ENCODE data around the gene ITGA3.

ITGA3 gene

DNA sequence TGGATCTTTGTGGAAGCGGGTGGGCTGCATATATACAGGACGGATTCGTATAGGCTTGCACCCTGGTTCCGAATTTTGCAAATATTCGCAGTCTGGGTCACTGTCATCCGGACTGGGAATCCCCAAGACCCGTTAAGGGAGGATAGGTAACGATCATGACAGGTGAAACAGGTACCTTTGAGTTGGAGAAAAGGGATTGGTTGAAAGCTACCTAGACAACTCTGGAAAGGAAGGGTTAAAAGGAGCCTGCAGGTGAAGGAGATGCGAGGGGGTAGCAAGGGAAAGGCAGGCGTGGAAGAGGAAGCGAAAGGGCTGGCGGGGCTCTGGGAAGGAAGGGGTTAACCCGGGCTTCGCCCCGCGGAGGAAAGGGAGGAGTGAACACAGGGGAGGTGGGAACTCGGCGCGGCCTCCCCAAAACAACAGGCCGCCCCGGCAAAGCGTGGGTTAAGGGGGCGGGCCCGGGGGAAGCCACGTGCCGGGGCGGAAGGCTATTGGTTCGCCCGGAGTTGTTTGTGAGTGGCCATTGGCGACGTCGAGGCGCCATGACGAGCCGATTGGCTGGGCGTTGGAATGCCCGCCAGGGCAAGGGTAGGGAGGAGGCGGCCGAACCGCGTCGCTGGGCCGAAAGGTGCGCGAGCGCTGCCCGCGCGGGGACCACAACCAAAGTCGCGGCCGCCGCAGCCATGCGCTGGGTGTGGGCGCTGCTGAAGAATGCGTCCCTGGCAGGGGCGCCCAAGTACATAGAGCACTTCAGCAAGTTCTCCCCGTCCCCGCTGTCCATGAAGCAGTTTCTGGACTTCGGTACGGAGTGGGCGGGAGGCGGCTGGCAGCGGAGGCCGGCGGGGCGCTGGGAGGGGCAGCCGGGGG lies 39.1 kb downstream of the ITGA3 start, which contains the start of gene PDK2:
PDK2 (plus strand) TSS at position 599 of the 867 bp plus-strand sequence; CDS start at position 684, 85 bp downstream.
- DNase-seq (ENCODE audit: low read depth): peak; percentile 95

DNA sequence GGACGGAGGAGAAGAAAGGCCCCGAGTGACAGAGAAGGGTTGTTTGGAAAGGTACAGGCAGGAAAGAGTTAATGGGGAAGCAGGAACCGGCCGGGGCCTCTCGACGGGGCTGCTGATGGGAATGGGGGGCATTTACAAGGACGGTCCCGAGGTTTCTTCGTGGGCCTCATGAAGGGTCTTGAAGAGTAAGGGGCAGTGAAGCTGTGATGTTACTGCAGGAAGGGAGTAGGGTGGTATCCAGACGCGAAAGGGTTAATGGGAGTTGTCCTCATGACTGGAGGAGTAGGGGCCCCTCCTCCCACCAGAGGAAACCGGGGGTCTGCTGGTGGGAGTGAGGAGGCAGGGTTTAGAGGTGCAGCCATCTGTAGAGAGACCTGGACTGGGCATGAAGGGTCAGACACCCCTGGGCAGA lies 39.7 kb downstream of the ITGA3 start:
- no peak for DNase-seq (ENCODE audit: low read depth)

DNA sequence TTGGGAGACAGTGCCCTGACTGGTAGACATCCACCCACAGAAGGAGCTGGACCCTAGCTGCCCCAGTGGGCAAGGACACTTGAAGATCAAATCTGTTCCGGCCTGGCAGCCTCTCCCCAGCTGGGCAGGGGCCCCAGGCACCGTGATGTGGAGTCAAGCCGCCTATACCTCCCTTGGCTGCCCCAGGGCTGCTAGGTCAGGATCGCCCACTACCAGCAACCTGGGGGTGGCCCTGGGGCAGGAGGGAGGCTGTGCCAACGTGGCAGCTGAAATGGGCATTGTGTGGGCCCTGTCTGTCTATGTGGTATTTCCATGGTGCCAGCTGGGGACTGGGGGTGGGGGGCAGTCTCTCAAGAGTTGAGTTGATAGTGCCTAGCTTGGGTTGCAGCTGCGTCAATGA lies 40.2 kb downstream of the ITGA3 start:
- no peak for DNase-seq (ENCODE audit: low read depth)

DNA sequence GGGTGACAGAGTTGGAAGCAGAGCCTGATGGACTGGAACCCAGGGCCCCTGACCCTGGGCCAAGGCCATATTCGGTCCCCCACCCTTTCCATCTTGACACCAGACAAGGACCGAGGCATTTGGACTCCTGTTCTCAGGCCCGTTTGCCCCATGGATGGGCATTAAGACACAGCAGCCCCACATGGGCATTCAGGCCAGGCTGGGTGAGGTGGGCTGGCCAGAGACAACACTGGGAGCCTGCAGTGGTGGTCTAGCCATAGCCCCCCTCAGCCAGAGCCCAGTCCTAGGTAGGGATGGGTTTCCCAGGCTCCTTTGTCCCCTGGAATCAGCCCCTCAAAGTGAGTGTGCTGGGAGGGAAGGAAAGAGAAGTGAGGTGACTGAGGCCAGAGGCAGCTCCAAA lies 40.8 kb downstream of the ITGA3 start:
- no peak for DNase-seq (ENCODE audit: low read depth)

DNA sequence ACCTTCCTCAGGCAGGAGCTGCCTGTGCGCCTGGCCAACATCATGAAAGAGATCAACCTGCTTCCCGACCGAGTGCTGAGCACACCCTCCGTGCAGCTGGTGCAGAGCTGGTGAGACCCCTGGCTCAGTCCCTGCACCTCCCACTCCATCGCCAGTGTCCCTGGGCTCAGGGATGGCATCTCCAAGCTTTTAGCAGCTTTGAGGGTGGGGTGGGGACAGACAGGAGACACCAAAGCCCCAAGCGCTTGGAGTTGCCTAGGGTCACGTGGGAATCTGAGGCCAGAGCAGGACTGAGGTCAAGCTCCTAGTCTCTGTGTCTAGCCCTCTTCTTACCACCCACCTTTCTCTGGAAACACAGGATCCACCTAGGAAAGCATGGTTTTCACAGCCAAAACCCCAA lies 41.5 kb downstream of the ITGA3 start:
- no peak for DNase-seq (ENCODE audit: low read depth)

DNA sequence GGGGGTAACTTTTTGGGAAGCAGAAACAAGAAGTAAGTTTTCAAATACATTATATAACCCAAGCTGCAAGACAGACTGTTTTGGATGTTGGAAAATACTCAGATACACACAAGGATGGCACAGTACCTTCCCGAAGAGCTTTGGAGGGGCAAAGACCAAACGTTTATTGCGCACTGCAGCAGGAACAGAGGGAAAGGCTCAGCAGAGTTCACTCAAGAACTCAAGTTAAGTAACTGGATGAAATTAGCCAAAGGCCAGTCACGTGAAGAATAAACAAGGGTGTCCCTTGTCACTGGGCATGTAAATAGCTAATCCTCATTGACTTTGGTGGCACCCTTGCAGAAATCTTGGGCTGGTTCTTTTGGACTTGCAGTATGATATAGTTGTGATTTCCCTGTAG lies 42.0 kb downstream of the ITGA3 start:
- no peak for DNase-seq (ENCODE audit: low read depth)

DNA sequence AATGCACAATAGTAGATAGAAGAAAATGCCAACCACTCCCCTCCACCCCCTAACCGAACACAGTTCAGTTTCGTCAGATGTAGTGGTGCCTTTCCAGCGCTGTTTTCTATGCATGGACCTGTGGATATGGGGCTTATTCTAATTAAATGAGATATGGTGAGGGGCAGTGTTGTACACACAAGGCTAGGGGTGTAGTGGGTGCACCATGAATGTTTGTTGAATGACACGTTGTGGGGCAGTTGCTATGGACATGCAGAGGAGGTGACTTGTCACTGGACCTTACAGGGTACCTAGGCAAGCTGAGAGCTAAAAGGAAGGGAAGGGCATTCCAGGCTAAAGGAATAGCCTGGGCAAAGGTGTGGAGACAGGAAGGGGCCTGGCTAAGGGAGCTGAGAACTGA lies 42.7 kb downstream of the ITGA3 start:
- DNase-seq (ENCODE audit: low read depth): no peak

DNA sequence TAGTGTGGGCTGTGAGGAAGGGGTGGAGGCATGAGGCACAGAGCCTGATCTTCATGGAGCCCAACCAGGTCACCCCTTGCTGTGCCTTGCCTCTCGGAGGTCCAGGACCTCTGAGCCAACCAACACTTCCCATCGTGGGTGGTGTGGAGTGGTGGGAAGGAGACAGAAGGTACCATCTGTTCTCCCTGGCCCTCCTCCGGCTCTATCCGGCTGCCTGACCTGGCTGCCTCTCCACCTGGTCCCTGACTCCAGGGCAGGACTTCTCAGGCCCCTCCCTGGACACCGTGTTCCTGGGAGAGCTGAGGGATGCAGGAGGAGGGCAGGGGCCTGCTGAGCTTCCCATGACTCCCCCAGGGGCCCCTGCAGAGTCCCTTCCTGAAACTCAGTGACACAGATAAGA lies 43.1 kb downstream of the ITGA3 start:
- DNase-seq (ENCODE audit: low read depth): no peak

DNA sequence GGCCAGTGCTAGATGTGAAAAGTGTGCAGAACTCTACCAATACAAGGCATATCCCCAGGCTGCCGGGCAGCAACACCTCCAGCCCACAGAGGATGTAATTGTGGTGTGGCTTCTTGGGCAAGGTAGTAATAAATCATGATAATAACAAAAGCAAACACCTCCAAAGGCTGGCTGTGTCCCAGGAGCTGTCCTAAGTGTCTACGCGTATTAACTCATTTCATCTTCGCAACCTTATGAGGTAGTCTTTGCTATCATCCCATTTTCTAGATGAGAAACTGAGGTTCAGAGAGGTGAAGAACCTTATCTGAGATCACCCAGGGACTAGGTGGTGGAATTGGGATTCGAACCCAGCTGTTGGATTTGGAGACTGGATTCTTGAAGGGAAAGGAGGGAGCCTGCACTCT lies 44.6 kb downstream of the ITGA3 start:
- no peak for DNase-seq (ENCODE audit: low read depth)

DNA sequence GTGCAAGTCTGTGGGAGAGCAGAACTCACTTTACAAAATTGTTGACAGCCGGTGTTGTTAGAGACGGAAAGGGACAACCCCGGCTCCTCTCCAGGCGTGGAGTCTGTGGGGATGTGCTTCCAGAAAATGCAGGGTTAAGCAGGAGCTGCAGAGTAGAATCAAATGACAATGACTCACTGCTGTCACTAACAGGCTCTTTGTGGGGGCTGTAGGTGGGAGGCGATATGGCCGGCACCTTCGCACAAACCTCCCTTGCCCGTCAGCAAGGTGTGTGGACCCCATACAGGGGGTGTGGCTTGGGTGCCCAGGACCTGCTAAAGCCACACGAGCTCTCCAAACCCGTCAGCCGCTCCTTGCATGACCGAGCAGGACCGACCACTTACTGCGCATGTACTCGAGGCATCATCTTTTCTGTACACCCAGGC lies 45.0 kb downstream of the ITGA3 start:
- DNase-seq (ENCODE audit: low read depth): no peak

DNA sequence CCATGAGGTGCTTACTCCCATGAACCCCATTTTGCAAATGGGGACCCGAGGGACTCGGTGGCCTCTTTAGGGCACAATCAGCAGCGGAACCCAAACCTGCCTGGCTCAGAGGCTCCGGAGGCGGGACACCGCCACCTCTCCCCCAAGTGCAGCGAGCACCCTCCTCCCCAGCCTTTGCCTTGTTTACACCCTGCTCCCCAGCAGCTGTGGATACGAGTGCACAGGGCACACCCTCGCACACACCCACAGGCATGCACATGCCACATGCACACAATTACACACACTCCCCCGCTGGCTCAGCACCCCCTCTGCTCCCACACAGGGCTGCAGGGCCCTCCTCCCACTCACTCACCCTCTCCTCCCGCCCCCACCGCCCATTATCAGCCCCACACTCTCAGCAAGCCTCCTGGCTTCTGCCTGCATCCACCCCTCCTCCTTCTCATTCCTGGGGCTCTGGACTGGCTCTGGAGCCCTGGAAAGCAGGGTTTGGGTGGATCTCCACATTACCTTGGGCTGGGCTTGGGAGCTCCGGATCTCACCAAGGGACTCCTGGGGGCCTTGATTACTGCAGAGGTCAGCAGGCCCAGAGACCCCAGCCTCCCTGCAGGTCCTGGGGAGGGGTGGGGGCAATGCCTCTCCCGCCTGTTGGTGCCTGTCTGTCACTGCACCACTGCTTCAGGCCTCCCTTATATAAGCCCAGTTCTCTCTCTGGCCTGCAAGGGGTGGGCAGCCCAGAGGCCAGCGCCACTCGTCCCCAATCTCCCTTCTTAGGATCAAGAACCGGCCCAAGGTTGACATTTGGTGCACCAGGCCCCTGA lies 45.6 kb downstream of the ITGA3 start:
- DNase-seq (ENCODE audit: low read depth): no peak

DNA sequence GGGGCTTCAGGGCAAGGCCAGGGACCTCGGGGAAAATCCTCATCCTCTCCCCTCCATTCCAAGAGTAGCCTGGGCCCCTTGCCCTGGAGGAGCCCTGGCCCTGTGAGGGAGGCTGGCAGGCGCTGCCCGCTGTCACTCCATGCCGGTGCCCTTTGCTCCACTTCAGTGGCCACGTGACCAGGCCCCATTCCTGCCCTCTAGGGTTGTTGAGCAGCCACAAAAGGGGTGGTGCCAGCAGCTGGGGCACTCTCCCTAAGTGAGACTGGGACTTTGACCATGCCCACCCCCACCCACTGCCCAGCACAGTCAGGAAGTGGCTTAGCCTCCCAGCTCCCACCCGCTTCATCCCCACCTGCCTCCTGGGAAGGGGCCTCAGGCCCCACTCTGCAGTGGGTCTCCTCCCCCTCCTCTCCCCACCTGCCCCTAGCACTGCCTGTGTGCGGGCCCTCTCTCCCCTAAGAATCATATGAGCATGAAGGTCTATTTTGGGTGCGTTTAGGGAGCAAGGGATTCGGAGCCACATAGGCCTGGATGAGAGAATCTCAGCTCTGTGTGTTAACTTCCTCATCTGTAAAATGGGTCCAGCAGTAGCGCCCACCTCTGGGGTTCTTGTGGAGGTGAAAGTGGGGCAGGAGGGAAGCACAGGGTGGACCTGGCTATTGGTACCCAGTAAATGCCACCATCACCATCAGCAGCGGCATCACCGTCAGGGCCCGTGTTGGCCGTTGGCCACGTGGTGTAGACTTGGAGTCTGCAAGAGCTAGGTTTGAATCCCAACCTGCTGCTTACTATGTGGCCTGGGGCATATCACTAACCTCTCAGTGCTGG lies 46.5 kb downstream of the ITGA3 start:
- DNase-seq (ENCODE audit: low read depth): no peak

DNA sequence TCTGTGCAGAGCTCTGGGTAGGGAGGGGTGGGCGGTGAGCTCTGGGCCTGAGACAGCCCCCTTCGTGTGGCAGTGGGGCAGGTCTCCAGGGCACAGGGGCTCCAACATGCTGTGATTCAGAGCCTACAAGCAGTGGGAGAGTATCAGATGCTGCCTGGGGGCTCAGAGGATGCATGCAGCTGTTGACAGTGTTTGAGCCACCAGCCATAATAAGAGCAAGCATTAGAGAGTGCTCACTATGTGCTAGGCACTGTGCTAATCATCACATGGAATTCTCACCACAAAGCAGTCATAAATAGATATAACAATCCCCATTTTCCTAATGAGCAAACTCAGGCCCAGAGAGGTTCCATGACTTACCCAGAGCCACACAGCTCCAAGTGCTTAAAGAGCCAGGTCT lies 47.3 kb downstream of the ITGA3 start:
- DNase-seq (ENCODE audit: low read depth): no peak

DNA sequence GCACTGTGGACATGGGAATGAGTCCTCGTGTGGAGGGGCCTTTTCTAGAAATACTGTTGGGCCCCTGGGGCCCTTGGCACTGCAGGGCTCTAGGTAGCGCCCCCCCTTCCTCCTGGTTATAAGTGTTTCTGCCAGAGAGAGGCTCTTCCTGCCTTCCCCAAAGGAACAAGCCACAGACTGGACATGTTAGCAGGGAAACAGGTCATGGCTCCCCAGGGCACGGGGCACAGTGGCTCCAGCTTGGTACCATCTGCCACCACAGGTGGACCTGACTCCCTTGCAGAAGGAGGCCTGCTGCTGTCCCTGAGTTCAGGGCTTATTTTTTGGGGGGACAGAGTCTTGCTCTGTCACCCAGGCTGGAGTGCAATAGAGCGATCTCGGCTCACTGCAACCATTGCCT lies 48.0 kb downstream of the ITGA3 start:
- DNase-seq (ENCODE audit: low read depth): no peak

DNA sequence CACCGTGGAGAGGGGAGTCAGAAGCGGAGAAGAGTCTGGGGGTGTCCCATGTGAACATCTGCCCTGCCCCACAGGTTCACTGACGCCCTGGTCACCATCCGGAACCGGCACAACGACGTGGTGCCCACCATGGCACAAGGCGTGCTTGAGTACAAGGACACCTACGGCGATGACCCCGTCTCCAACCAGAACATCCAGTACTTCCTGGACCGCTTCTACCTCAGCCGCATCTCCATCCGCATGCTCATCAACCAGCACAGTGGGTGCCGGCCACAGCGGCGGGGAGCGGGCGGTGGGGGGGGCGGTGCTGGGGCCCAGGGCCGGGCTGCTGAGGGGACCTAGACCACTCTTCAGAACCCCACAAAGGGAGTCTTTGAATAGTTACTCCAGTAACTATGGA lies 49.9 kb downstream of the ITGA3 start:
- no peak for DNase-seq (ENCODE audit: low read depth)

DNA sequence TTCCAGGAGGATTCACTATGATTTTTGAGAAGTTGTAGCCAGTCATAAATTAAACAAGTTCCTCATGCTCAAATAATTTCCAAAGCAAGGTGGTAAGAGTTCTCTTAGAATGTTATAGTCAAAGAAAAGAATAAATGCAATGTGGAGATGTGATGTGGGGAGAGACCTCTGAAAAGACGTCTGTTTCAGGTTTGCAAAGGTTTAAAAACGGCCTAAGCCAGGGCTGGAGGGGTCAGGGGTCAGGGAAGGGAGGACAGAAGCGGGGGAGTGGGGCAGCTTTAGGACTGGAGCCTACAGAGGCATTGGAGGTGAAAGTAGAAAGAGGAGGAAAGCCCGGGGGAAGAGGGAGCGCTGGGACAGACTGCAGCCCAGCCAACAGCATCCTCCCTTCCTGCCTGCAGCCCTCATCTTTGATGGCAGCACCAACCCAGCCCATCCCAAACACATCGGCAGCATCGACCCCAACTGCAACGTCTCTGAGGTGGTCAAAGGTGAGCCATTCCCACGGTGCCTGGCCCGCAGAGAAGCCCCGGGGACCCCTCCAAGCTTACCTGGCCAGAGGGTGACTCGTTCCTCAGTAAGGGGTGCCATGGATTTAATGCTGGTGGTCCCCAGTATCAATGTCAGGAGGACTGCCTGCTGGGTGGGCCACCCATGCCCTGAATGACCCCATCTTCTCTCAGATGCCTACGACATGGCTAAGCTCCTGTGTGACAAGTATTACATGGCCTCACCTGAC lies 50.7 kb downstream of the ITGA3 start:
- DNase-seq (ENCODE audit: low read depth): no peak

DNA sequence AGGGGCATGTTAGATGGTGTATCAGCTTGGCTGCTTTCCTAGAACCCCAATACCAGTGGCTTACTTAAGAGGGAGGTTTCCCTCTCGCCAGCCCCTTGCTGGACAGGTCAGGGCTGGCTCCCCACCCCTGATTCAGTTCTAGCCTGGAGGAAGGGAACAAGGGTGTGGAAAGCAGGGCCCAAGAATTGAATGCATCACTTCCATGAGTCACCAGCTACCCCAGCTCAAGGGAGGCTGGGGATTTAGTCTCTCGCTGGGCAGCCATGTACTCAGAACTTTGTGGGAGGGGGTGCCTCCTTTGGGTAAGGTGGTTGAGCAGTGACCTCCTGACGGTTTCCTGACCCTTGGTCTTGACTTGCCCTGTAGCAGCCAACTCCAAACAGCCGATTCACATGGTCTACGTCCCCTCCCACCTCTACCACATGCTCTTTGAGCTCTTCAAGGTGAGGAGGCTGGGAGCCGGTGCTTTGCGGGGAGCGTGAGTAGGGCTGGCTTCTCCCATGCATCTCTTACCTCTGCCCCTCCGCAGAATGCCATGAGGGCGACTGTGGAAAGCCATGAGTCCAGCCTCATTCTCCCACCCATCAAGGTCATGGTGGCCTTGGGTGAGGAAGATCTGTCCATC lies 52.0 kb downstream of the ITGA3 start:
- no peak for DNase-seq (ENCODE audit: low read depth)

DNA sequence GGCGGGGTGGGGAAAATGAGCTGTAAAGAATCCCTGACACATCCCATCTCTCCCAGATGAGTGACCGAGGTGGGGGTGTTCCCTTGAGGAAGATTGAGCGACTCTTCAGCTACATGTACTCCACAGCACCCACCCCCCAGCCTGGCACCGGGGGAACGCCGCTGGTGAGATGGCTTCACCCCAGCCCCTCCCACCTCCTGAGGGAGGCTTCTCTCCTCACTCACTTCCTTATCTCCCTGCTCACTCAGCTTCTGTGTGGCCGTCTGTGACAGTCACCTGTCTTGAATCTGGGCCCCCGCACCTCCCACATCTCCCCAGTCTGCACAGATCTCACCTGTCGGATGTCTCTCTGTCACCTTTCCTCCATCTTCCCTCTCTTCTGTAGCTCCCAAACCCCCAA lies 52.6 kb downstream of the ITGA3 start:
- no peak for DNase-seq (ENCODE audit: low read depth)

DNA sequence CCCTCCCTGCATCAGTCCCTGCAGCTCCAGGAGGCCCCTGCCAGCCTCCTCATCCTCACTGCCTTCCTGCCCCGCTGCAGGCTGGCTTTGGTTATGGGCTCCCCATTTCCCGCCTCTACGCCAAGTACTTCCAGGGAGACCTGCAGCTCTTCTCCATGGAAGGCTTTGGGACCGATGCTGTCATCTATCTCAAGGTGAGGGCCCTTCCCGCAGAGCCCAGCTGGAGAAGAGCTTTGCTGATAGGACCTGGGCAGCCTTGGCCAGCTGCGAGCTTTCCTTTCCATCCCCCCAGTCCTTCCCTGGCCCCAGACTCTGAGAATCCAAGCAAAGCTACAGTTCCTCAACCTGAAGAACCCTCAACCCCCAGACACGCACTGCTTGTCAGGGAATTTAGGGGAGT lies 53.3 kb downstream of the ITGA3 start:
- no peak for DNase-seq (ENCODE audit: low read depth)

DNA sequence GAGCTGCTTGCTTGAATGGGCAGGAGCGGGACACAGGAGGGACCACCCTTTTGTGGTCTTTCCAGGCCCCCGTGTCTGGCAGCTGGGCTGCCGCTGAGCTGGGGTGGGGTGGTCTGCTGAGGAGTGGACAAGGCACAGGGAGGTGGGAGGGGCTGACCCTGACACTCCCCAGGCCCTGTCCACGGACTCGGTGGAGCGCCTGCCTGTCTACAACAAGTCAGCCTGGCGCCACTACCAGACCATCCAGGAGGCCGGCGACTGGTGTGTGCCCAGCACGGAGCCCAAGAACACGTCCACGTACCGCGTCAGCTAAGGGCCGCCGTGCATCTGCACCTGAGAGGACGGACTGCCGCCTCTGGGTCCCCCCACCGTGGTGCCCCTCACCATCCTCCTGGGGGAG lies 53.9 kb downstream of the ITGA3 start:
- no peak for DNase-seq (ENCODE audit: low read depth)
